ENCODE measurements around the gene ADGRD2.

GRCh38 chr9:124423591-124423990 lies 26.7 kb upstream of the ADGRD2 start:
- TF ChIP-seq CTCF (conservative IDR thresholded peaks at IDR 0.05; ENCODE audit: low read depth, low read length): no peak
- no peak for TF ChIP-seq EZH2 (IDR thresholded peaks at IDR 0.05; ENCODE audit: borderline replicate concordance, low read depth, low read length, poor library complexity, severe bottlenecking)

Data from A673 (cell line).